Liver (tissue), 3 donors: Measurements from ENCODE around the gene ST3GAL4.

ENCODE experiments used
- FOXA2 ChIP-seq: IDR thresholded peaks from 2 replicates; pipeline ENCODE4 v1.6.1; 2016; ENCODE audit warnings: antibody characterized with exemption
- NR2F2 ChIP-seq: IDR thresholded peaks from 2 replicates; pipeline ENCODE4 v1.6.1; 2016; ENCODE audit warnings: antibody characterized with exemption
- TF ChIP-seq, protein P1 (sequence below): fragments of 150-350 bp; IDR thresholded peaks from 2 replicates; pipeline ENCODE4 v1.5.1; 2017; ENCODE audit warnings: improper control_type of control experiment, low read depth, low read length; ENCODE audit not compliant: missing input control
- donor health status: healthy.
- donor health status: healthy.

DNA sequence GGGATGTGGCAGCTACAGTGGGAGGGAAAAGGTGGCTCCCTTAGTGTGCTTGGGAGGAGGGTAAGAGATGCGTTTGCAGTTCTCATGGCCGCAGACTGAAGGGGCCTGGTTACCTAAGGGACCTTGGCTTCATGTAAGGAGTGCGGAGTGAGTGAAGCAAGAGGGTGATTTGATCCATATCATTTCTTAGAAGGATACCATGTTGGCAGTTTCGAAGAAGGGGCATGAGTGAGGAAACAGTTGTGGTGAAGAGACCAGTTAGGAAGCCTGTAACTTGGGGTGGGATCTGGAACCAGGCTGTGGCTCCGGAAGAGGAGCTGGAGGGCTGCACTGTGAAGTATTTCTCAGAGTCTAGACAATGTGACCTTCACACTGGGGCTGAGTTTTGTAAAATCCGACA is 45.0 kb downstream of the ST3GAL4 start:
- TF ChIP-seq NR2F2 (no peak), FOXA2 (no peak)
- TF ChIP-seq, protein P1, sequence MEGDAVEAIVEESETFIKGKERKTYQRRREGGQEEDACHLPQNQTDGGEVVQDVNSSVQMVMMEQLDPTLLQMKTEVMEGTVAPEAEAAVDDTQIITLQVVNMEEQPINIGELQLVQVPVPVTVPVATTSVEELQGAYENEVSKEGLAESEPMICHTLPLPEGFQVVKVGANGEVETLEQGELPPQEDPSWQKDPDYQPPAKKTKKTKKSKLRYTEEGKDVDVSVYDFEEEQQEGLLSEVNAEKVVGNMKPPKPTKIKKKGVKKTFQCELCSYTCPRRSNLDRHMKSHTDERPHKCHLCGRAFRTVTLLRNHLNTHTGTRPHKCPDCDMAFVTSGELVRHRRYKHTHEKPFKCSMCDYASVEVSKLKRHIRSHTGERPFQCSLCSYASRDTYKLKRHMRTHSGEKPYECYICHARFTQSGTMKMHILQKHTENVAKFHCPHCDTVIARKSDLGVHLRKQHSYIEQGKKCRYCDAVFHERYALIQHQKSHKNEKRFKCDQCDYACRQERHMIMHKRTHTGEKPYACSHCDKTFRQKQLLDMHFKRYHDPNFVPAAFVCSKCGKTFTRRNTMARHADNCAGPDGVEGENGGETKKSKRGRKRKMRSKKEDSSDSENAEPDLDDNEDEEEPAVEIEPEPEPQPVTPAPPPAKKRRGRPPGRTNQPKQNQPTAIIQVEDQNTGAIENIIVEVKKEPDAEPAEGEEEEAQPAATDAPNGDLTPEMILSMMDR = no peak
